GM23338 (cell line): ENCODE data around the gene HBB. TPM values are rescaled to one million over a fixed set of nuclear protein-coding genes. Genes with fewer than 3 reads are reported as not detected.

Experiments
- ATAC-seq: fragments of 200-7000 bp; cut with Tn5 transposase; 3 replicates; pipeline ENCODE4 v1.9.1; 2020
- DNase-seq: peaks from one replicate; pipeline ENCODE4 v3.0.0-alpha.2; 2015; ENCODE audit warnings: low spot score
- H2AFZ ChIP-seq: fragments of 200-600 bp; sonication (generic); 2 replicates; pipeline ENCODE4 v1.8.0; 2016; ENCODE audit warnings: antibody characterized with exemption, mild to moderate bottlenecking, moderate library complexity
- H3F3A ChIP-seq: fragments of 200-600 bp; sonication (generic); replicated peaks from 2 replicates; pipeline ENCODE4 v1.8.0; 2017; ENCODE audit warnings: antibody characterized with exemption, mixed run types, low read depth
- H3K27ac ChIP-seq: fragments of 200-600 bp; sonication (generic); 2 replicates; pipeline ENCODE4 v1.6.1; 2016; ENCODE audit warnings: low read depth
- H3K27me3 ChIP-seq: fragments of 200-600 bp; sonication (generic); 2 replicates; pipeline ENCODE4 v1.8.0; 2016; ENCODE audit warnings: mild to moderate bottlenecking, mixed run types, moderate library complexity; ENCODE audit not compliant: insufficient read depth
- H3K36me3 ChIP-seq: fragments of 200-600 bp; sonication (generic); 2 replicates; pipeline ENCODE4 v1.8.0; 2016; ENCODE audit warnings: mild to moderate bottlenecking; ENCODE audit not compliant: insufficient read depth
- H3K4me1 ChIP-seq: fragments of 200-600 bp; sonication (generic); 2 replicates; pipeline ENCODE4 v1.8.0; 2016; ENCODE audit warnings: mild to moderate bottlenecking, moderate library complexity; ENCODE audit not compliant: insufficient read depth
- H3K4me2 ChIP-seq: fragments of 200-600 bp; sonication (generic); 2 replicates; pipeline ENCODE4 v1.7.1; 2017; ENCODE audit warnings: mixed run types
- H3K4me3 ChIP-seq: fragments of 200-600 bp; sonication (generic); 2 replicates; pipeline ENCODE4 v1.6.1; 2016; ENCODE audit warnings: mixed run types
- H3K79me2 ChIP-seq: fragments of 200-600 bp; sonication (generic); replicated peaks from 2 replicates; pipeline ENCODE4 v1.8.0; 2017; ENCODE audit warnings: mild to moderate bottlenecking; ENCODE audit not compliant: insufficient read depth
- H3K9me2 ChIP-seq: fragments of 200-600 bp; sonication (generic); 2 replicates; pipeline ENCODE4 v1.8.0; 2017; ENCODE audit not compliant: insufficient read depth
- H4K20me1 ChIP-seq: fragments of 200-600 bp; sonication (generic); replicated peaks from 2 replicates; pipeline ENCODE4 v1.8.0; 2017; ENCODE audit warnings: mild to moderate bottlenecking; ENCODE audit not compliant: insufficient read depth
- H3K27ac Mint-ChIP-seq: 2 replicates; pipeline ENCODE4 v1.8.0; 2020; ENCODE audit warnings: inconsistent platforms, mild to moderate bottlenecking, moderate library complexity, mixed read lengths
- H3K27me3 Mint-ChIP-seq: 3 replicates; pipeline ENCODE4 v1.8.0; 2022; ENCODE audit warnings: low read depth, mild to moderate bottlenecking, moderate library complexity, mixed read lengths, inconsistent platforms; ENCODE audit not compliant: insufficient read depth, poor library complexity
- H3K36me3 Mint-ChIP-seq: 3 replicates; pipeline ENCODE4 v1.8.0; 2021; ENCODE audit warnings: low read depth, mild to moderate bottlenecking, inconsistent platforms, moderate library complexity, mixed read lengths
- H3K4me1 Mint-ChIP-seq: 3 replicates; pipeline ENCODE4 v1.8.0; 2020; ENCODE audit warnings: mild to moderate bottlenecking, inconsistent platforms, mixed read lengths
- H3K4me3 Mint-ChIP-seq: 3 replicates; pipeline ENCODE4 v1.8.0; 2021; ENCODE audit warnings: moderate library complexity, mild to moderate bottlenecking, inconsistent platforms, mixed read lengths
- H3K9me3 Mint-ChIP-seq: 3 replicates; pipeline ENCODE4 v1.8.0; 2020; ENCODE audit warnings: moderate library complexity, mild to moderate bottlenecking, inconsistent platforms, mixed read lengths
- CREB1 ChIP-seq: fragments of 250-450 bp; sonication (Bioruptor Pico); IDR thresholded peaks from 2 replicates; pipeline ENCODE4 v1.5.0; 2020; ENCODE audit warnings: low read depth, mild to moderate bottlenecking, moderate library complexity
- EZH2 ChIP-seq: fragments of 200-600 bp; sonication (generic); IDR thresholded peaks from one replicate; pipeline ENCODE4 v1.8.0; 2017; ENCODE audit warnings: antibody characterized with exemption, mild to moderate bottlenecking, low read depth; ENCODE audit not compliant: unreplicated experiment
- EZH2phosphoT487 ChIP-seq: fragments of 200-600 bp; sonication (generic); IDR thresholded peaks from one replicate; pipeline ENCODE4 v1.8.1; 2018; ENCODE audit warnings: antibody characterized with exemption; ENCODE audit not compliant: unreplicated experiment
- JUNB ChIP-seq: IDR thresholded peaks from one replicate; pipeline ENCODE4 v1.6.1; 2016; ENCODE audit warnings: antibody characterized with exemption; ENCODE audit not compliant: unreplicated experiment
- NANOG ChIP-seq: IDR thresholded peaks from 2 replicates; pipeline ENCODE4 v1.6.1; 2016; ENCODE audit warnings: antibody characterized with exemption, borderline replicate concordance
- POLR2AphosphoS5 ChIP-seq: IDR thresholded peaks from 2 replicates; pipeline ENCODE4 v1.6.1; 2016; ENCODE audit warnings: antibody characterized with exemption, low read depth
- STAT1 ChIP-seq: IDR thresholded peaks from one replicate; pipeline ENCODE4 v1.6.1; 2016; ENCODE audit warnings: antibody characterized with exemption; ENCODE audit not compliant: unreplicated experiment
- ZNF114 ChIP-seq: fragments of 250-450 bp; sonication (Bioruptor Pico); IDR thresholded peaks from 2 replicates; pipeline ENCODE4 v1.5.0; 2020; ENCODE audit warnings: mild to moderate bottlenecking, moderate library complexity
- ZNF331 ChIP-seq: fragments of 250-450 bp; sonication (Bioruptor Pico); IDR thresholded peaks from 2 replicates; pipeline ENCODE4 v1.5.0; 2020; ENCODE audit warnings: low read depth, mild to moderate bottlenecking, moderate library complexity
- polyA plus RNA-seq: library from polyadenylated mRNA; unstranded; fragments of >200 nt; fragmentation: Nextera tagmentation; extraction: Ambion mirVana; gene quantifications from 2 replicates; pipeline ENCODE4 v1.2.1, GENCODE V29; 2016
- total RNA-seq: library from RNA; depleted of rRNA; stranded (reverse); fragments of >200 nt; shearing (Covaris generic); gene quantifications from 2 replicates; pipeline ENCODE4 v1.2.3, GENCODE V29; 2014
- TF ChIP-seq, protein P1 (sequence below): IDR thresholded peaks from one replicate; pipeline ENCODE4 v1.6.1; 2018; ENCODE audit warnings: antibody characterized with exemption; ENCODE audit not compliant: unreplicated experiment
- TF ChIP-seq, protein P2 (sequence below): IDR thresholded peaks from 2 replicates; pipeline ENCODE4 v1.6.1; 2016; ENCODE audit warnings: antibody characterized with exemption
- TF ChIP-seq, protein P3 (sequence below): fragments of 250-450 bp; sonication (Bioruptor Pico); IDR thresholded peaks from 2 replicates; pipeline ENCODE4 v1.5.0; 2020; ENCODE audit warnings: mild to moderate bottlenecking, moderate library complexity
- TF ChIP-seq, protein P4 (sequence below), 2 experiments: fragments of 200-600 bp in 1 of 2; sonication (generic) in 1 of 2; conservative IDR thresholded peaks; 2 replicates each; pipeline versions ENCODE4 v1.5.1 to v1.6.1; 2016 to 2017; ENCODE audit warnings: antibody characterized with exemption in 2 of 2, low read depth in 2 of 2, mild to moderate bottlenecking in 2 of 2, moderate library complexity in 1 of 2

The HBB gene
- total and polyA plus RNA-seq, 2 experiments from 2014 or later = not detected

DNA sequence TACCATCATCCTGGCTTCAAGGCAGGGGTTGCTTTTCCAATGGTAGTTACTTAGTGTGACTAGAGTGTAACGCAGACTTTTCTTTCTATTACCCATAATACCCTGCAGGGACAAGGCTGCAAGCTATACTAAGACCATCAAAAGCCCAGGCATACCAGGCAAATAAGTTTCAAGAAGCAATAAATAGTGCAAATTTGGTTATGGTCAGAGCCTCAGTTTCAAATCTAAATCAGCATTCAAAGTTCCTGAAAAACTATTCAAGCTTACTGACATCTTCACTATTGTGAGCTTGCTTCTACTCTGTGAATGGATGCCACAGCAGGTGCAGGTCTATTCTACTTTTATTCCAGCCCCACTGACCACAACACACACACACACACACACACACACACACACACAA lies 2.5 kb upstream of the HBB start:
- ATAC-seq = no peak
- no peak for TF ChIP-seq POLR2AphosphoS5
- TF ChIP-seq, protein P1, sequence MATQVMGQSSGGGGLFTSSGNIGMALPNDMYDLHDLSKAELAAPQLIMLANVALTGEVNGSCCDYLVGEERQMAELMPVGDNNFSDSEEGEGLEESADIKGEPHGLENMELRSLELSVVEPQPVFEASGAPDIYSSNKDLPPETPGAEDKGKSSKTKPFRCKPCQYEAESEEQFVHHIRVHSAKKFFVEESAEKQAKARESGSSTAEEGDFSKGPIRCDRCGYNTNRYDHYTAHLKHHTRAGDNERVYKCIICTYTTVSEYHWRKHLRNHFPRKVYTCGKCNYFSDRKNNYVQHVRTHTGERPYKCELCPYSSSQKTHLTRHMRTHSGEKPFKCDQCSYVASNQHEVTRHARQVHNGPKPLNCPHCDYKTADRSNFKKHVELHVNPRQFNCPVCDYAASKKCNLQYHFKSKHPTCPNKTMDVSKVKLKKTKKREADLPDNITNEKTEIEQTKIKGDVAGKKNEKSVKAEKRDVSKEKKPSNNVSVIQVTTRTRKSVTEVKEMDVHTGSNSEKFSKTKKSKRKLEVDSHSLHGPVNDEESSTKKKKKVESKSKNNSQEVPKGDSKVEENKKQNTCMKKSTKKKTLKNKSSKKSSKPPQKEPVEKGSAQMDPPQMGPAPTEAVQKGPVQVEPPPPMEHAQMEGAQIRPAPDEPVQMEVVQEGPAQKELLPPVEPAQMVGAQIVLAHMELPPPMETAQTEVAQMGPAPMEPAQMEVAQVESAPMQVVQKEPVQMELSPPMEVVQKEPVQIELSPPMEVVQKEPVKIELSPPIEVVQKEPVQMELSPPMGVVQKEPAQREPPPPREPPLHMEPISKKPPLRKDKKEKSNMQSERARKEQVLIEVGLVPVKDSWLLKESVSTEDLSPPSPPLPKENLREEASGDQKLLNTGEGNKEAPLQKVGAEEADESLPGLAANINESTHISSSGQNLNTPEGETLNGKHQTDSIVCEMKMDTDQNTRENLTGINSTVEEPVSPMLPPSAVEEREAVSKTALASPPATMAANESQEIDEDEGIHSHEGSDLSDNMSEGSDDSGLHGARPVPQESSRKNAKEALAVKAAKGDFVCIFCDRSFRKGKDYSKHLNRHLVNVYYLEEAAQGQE = no peak
- TF ChIP-seq CREB1 (CRISPR knock-in tag) = no peak
- TF ChIP-seq, protein P2, sequence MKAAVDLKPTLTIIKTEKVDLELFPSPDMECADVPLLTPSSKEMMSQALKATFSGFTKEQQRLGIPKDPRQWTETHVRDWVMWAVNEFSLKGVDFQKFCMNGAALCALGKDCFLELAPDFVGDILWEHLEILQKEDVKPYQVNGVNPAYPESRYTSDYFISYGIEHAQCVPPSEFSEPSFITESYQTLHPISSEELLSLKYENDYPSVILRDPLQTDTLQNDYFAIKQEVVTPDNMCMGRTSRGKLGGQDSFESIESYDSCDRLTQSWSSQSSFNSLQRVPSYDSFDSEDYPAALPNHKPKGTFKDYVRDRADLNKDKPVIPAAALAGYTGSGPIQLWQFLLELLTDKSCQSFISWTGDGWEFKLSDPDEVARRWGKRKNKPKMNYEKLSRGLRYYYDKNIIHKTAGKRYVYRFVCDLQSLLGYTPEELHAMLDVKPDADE = no peak
- TF ChIP-seq STAT1 = no peak
- no peak for TF ChIP-seq ZNF114 (CRISPR knock-in tag)
- TF ChIP-seq ZNF331 (CRISPR knock-in tag) = no peak
- TF ChIP-seq, protein P3, sequence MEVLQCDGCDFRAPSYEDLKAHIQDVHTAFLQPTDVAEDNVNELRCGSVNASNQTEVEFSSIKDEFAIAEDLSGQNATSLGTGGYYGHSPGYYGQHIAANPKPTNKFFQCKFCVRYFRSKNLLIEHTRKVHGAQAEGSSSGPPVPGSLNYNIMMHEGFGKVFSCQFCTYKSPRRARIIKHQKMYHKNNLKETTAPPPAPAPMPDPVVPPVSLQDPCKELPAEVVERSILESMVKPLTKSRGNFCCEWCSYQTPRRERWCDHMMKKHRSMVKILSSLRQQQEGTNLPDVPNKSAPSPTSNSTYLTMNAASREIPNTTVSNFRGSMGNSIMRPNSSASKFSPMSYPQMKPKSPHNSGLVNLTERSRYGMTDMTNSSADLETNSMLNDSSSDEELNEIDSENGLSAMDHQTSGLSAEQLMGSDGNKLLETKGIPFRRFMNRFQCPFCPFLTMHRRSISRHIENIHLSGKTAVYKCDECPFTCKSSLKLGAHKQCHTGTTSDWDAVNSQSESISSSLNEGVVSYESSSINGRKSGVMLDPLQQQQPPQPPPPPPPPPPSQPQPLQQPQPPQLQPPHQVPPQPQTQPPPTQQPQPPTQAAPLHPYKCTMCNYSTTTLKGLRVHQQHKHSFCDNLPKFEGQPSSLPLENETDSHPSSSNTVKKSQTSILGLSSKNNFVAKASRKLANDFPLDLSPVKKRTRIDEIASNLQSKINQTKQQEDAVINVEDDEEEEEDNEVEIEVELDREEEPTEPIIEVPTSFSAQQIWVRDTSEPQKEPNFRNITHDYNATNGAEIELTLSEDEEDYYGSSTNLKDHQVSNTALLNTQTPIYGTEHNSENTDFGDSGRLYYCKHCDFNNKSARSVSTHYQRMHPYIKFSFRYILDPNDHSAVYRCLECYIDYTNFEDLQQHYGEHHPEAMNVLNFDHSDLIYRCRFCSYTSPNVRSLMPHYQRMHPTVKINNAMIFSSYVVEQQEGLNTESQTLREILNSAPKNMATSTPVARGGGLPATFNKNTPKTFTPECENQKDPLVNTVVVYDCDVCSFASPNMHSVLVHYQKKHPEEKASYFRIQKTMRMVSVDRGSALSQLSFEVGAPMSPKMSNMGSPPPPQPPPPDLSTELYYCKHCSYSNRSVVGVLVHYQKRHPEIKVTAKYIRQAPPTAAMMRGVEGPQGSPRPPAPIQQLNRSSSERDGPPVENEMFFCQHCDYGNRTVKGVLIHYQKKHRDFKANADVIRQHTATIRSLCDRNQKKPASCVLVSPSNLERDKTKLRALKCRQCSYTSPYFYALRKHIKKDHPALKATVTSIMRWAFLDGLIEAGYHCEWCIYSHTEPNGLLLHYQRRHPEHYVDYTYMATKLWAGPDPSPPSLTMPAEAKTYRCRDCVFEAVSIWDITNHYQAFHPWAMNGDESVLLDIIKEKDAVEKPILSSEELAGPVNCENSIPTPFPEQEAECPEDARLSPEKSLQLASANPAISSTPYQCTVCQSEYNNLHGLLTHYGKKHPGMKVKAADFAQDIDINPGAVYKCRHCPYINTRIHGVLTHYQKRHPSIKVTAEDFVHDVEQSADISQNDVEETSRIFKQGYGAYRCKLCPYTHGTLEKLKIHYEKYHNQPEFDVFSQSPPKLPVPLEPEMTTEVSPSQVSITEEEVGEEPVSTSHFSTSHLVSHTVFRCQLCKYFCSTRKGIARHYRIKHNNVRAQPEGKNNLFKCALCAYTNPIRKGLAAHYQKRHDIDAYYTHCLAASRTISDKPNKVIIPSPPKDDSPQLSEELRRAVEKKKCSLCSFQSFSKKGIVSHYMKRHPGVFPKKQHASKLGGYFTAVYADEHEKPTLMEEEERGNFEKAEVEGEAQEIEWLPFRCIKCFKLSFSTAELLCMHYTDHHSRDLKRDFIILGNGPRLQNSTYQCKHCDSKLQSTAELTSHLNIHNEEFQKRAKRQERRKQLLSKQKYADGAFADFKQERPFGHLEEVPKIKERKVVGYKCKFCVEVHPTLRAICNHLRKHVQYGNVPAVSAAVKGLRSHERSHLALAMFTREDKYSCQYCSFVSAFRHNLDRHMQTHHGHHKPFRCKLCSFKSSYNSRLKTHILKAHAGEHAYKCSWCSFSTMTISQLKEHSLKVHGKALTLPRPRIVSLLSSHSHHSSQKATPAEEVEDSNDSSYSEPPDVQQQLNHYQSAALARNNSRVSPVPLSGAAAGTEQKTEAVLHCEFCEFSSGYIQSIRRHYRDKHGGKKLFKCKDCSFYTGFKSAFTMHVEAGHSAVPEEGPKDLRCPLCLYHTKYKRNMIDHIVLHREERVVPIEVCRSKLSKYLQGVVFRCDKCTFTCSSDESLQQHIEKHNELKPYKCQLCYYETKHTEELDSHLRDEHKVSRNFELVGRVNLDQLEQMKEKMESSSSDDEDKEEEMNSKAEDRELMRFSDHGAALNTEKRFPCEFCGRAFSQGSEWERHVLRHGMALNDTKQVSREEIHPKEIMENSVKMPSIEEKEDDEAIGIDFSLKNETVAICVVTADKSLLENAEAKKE (CRISPR knock-in tag) = no peak
- TF ChIP-seq, protein P4, sequence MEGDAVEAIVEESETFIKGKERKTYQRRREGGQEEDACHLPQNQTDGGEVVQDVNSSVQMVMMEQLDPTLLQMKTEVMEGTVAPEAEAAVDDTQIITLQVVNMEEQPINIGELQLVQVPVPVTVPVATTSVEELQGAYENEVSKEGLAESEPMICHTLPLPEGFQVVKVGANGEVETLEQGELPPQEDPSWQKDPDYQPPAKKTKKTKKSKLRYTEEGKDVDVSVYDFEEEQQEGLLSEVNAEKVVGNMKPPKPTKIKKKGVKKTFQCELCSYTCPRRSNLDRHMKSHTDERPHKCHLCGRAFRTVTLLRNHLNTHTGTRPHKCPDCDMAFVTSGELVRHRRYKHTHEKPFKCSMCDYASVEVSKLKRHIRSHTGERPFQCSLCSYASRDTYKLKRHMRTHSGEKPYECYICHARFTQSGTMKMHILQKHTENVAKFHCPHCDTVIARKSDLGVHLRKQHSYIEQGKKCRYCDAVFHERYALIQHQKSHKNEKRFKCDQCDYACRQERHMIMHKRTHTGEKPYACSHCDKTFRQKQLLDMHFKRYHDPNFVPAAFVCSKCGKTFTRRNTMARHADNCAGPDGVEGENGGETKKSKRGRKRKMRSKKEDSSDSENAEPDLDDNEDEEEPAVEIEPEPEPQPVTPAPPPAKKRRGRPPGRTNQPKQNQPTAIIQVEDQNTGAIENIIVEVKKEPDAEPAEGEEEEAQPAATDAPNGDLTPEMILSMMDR (conservative IDR thresholded peaks at IDR 0.05; ENCODE audit: low read depth in 2 of 2) = no peak
- TF ChIP-seq JUNB = no peak
- no peak for TF ChIP-seq NANOG
- no peak for TF ChIP-seq EZH2phosphoT487
- TF ChIP-seq EZH2 = no peak
- H3K4me2 ChIP-seq = no peak overlapping the region
- no peaks in the 10 kb centered on the region for H3K9me3 Mint-ChIP-seq
- no peaks in the 10 kb centered on the region for H3K27me3 ChIP-seq
- no peaks in the 10 kb centered on the region for H4K20me1 ChIP-seq
- no peaks in the 10 kb centered on the region for H3K79me2 ChIP-seq
- no peaks in the 10 kb centered on the region for H3K4me1 ChIP-seq
- H3K27me3 Mint-ChIP-seq = no peaks in the 10 kb centered on the region
- H3K27ac Mint-ChIP-seq = no peak overlapping the region
- H3K27ac ChIP-seq = no peak overlapping the region
- H3K9me2 ChIP-seq = no peaks in the 10 kb centered on the region
- no peaks in the 10 kb centered on the region for H3K4me1 Mint-ChIP-seq
- no peak overlapping the region for H3K4me3 ChIP-seq
- H3K36me3 Mint-ChIP-seq = no peaks in the 10 kb centered on the region
- H3K36me3 ChIP-seq = no peaks in the 10 kb centered on the region
- H2AFZ ChIP-seq = no peak overlapping the region
- H3K4me3 Mint-ChIP-seq = no peak overlapping the region
- DNase-seq = no peak
- no peaks in the 10 kb centered on the region for H3F3A ChIP-seq
